ENCODE results near the gene ANTXRL.
"Not testable (repeated sequence)": the region's sequence is repeated elsewhere in the genome, so short reads cannot be mapped to it uniquely, and the experiment has no call there.

Gene ANTXRL

DNA sequence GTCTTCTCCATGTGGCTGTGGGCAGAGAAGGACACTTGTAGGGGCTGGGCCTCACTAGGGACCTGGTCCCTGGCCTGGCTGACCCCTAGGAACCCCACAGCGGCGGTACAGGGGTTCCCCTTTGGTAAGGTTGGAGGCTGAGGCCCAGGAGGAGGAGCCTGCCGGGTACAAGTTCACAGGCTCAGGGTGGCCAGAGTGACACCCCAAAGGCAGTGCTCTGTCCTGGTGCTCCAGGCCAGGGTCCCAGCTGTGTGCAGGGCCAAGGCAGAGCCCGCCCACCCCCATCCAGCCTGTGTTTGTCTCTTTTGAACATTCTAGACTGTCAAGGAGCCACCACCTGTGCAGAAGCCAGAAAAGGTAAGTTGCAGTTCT, 23.3 kb downstream of the ANTXRL start:
- no peak for DNase-seq

DNA sequence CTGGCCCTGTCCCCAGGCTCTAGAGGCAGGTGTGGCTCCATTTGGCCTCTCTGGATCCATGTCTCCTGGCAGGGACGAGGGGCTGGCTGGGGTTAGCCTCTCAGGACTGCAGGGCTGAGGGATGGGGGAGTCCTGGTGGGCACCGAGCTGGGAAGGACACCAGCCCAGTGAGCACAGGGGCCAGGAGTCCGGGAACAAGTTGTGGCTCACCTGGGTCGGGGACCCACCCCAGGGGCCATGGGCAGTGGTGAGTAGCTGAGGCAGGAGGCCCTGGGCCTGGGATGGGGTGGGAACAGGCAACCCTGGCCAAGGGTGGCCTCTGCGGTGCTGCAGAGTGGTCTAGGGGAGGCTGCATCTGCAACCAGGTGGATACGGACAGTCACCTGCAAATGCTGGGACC, 24.1 kb downstream of the ANTXRL start:
- no peak for DNase-seq

DNA sequence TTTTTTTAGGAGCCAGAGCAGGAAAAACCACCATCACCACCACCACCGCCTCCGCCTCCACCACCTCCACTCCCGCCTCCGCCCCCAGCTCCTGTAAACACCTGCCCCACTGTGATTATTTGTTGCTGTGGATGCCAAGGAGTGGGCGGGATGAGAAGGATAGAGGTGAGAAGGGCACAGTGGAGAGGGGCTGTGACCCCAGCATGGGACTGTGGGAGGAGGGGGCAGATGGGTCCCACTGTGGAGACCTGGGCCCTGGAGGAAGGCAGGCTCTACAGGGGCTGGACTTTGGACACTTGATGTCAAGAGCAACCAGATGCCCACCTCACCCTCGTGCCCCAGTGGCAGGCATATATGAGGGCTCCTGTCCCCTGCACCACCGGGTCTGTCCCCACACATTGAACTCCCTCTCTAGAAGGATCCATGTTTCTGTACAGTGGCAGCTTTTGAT, 24.7 kb downstream of the ANTXRL start:
- no peak for DNase-seq

DNA sequence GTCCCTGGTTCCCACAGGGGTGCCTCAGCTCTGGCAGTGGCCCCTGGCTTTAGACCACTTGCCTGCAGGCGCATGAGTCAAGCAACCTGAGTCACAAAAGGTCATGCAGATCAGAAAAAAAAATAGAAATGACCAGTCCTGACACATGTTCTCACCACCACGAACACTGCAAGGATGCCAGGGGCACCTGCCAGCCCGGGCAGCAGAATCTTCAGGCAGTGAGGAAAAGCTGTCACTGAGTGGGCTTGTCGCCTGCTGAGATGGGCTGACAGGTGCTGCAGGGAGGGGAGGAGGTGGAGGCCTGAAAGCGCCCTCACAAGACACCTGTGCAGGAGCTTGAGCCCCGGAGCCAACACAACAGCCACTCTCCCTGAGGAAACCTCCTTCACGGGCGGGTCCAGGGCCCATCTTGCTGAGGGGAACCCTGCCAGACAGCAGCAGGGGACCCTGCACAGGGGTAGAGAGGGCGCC, 25.2 kb downstream of the ANTXRL start:
- DNase-seq: not testable (repeated sequence)

DNA sequence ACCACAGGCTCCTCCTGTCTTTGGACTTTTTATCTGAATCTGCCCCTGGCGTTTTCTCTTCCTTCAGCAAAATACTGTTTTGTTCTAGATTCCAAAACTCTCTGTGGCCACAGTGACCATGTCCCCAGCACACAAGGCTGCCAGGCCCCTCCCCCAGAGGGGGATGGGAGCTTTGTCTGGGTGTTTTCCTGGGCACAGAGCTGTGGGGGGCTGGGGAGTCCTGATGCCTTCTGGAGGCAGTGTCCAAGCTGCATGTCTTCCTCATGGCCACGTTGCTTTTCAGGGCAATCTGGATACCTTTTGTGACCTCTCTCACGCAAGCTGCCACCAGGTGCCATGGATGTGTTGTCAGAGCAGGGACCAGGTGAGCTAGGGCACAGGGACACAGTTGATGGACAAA, 26.2 kb downstream of the ANTXRL start:
- no peak for DNase-seq

DNA sequence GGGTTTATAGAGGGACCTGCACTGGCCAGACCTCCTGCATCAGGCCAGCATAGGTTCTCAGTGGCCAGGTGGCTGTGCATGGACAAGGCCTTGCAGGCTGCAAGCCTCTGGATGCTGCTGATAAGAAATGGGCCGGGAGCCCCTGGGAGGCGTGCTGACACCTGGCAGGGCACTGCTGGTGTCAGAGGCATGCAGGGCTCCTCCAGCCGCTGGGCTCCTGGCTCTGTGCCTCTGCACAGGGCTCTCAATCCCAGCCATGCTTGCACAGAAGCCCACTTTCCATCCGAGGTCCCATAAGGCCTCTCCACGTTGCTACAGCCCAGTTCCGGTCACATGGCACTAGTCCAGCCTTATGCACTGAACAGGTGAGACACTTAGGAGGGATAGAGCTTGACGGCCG, 27.3 kb downstream of the ANTXRL start:
- no peak for DNase-seq

DNA sequence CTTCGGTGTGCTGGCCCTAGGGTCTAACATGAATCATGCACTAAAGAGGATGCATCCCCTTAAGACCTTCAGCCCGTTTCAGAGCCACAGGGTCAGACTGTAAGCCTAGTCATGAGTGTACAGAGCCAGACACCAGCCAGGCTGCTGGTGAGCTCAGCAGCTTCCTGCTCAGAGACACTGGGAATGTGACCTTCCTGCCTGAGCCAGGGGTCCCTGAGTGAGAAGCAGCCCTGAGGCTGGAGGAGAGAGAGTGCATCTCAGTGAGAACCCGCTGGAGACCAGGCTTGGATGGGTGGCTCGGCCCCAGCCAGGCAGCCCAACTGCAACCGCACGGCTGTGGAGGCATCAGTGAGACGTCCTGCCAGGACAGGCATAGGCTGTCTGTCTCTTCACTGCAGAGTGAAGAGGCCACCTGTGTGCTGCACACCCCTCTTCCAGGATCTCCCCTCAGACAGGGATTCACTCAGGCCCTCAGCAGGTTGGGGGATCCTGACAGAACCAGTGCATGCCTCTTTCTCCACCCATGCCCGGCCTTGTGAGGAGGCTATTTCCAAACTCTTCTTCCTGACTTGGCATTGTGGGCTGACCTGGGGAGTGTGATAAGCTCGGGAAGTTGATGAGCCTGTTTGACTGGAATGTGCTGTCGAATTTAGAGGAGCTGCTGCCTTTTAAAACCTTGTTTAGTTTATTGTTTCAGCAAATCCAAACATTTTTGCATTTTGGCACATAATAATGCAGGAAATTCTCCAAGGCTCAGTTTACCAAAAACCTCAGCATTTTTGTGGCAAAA, 28.5 kb downstream of the ANTXRL start:
- not testable (repeated sequence) for DNase-seq

DNA sequence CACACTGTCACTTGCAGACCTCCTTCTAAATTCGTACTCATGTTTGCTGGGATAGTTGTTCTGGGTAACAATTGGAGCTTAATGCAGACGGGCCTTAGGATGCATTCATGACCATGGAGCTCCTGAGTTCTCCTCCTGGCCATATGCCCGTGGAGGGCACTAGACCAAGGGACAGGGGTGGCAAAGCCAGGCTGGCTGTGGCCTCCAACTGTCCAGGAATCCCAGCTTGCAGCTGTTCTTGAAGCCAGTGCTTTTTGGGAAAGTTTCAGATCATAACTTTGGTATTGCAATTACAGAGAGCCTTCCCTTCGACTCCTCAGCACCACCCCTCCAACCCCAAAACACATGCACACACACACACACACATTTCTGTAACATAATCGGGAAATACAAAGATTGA, 30.6 kb downstream of the ANTXRL start:
- no peak for DNase-seq

DNA sequence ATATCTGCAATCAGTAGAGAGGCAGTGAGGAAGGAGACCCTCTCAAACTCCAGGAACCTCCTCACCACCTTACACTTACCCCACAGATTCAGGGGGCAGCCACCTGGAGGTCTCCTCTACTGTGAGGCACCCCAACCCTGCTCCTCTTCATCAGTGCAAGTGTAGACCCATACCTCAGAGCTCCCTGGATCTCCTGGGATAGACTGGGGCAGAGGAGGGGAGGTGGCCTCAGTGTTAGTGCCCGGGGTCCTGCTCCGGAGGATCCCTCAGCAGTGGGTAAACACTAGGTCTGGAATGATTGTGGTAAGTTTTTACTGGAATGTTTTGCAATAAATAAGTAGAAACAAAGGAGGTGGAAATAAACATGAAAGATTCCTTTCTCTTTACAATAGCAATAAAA, 31.1 kb downstream of the ANTXRL start:
- DNase-seq: no peak

DNA sequence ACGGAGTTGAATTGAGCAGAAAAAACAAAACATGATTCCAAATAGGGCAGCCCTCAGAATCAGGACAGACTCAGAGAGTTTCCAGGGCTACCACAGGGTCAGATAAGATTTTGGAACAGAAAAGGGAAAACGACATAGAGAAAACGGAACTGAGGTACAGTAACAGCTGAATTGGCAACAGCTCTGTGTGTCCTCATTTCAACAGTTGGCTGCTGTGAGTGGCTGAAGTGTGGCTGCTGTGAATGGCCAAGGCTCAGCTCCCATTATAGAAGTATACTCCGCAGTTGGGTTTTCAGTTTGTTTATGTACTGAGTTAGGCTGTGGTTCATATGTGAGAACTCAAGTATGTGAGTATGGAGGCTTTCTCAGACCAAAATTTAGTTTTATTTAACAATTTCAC, 32.0 kb downstream of the ANTXRL start:
- no peak for DNase-seq

DNA sequence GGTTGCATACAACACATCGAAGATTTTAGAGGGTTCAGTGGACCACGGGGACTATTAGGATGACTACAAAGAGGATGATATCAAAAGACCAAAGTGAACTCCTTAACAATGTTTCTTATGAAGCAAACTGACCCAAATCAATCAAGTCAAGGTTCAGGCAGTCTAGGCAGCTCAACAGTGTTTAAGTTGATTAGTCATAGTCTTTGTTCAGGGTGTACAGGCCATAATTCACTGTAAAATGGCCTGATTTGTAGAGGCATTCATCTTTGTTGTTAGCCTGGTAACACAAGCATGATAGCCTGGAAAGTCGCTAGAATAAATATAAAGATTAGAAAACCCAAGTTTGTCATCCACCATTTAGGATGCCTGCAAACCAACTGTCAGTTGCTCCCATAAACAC, 32.6 kb downstream of the ANTXRL start:
- DNase-seq: no peak

DNA sequence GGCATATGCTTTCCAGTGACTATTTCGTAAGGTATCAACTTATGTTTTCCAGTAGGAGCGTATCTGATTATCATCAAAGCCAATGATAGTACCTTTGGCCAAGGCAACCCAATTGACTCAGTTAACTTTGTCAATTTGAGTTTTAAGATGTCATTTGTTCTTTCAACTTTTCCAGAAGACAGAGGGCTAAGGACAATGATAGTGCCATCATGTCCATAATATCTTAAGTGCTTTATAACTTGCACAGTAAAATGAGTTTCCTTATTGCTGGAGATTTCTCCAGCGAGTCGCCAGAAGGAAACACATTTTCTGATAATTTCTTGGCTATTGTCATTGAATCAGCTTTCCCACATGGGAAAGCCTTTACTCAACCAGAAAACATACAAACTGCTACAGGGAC, 35.0 kb downstream of the ANTXRL start:
- DNase-seq: no peak

DNA sequence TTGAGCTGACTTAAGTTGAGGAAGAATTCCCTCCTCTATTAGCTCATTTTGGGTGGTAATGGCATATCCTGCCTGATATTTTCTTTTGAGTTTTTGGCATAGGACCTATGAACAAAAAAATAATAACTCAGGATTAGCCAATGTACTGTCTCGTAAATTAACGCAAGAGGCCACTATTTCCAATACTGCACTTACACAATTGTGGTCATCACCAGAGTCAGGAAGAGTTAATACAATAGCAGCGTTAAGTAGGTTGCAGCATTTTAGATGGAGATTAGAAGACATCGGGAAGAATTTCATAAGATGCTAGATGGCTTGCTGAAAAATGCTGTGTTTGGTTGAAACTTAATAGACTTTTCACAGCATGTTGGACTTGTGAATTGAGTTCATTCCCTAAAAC, 36.4 kb downstream of the ANTXRL start:
- no peak for DNase-seq

DNA sequence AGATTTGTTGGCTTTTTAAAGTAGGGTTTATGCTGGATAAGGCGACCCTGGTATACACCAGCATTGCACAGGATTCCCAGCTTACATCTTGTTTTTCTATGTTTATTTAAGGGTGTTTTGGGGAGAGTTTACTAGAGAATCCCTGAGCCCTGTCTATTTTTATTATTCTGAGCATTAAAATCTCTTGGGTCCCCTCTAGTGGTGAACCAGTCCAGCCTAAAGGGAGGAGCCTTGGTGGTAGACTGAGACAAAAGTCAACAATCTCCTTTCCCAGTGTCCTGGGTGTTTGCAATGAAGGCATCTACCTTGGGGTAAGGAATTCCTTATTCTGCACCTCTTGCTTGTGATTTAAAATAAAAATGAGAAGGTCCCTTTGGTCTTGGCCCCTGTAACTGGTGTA, 38.2 kb downstream of the ANTXRL start:
- DNase-seq: no peak

DNA sequence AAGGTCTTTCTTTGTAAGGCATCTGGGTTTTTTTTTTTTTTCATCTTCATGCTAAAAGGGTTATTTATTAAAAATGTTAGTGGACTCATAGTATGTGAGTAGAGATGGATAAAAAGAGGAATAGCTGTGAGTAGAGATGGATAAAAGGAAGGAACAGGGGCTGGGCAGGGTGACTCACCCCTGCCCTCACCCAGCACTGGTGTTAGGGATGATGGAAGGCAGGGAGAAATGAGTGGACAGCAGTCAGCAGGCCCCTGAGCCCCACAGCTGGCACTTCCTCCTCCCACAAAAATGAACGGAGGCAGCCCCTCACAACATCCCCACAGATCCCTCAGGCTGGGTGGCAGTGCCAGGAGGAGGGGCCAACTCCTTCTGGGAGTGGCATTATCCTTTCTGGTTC, 39.3 kb downstream of the ANTXRL start:
- no peak for DNase-seq

DNA sequence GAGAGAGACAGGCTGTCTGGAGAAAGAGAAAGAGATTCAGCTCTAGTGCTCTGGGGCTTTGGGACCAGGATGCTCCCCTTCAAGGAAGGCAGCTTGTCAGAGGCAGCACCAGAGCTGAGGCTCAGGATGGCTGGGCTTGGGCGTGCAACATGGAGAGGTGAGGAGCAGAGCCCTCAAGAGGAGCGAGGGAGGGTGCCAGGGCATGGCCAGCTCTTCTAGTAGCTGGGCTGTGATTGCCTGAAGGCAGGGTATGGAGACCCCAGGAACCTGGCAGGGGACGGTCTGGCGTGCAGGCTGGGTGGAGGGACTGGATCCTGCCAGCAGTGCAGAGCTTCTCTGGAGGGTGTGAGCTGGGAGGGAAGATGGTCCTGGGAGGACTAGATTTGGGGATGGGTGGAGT, 40.2 kb downstream of the ANTXRL start:
- no peak for DNase-seq

DNA sequence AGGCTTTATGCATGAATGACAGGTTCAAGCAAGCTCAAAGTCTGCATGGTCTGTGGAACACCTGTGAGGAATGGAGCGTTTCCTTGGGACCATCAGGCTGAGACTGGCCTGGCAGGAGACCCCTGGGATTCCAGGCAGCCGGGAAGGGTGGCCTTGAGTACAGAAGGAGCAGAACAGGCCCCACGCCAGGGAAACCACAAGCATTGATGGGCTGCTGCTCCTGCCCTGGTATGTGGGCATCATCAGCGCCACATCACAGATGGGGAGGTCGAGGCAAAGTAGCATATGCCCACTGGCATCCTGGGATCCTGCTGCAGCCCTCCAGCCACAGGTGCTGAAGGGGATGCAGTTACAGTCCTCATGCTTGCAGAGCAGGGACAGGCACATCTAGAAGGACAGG, 40.9 kb downstream of the ANTXRL start:
- DNase-seq: no peak

DNA sequence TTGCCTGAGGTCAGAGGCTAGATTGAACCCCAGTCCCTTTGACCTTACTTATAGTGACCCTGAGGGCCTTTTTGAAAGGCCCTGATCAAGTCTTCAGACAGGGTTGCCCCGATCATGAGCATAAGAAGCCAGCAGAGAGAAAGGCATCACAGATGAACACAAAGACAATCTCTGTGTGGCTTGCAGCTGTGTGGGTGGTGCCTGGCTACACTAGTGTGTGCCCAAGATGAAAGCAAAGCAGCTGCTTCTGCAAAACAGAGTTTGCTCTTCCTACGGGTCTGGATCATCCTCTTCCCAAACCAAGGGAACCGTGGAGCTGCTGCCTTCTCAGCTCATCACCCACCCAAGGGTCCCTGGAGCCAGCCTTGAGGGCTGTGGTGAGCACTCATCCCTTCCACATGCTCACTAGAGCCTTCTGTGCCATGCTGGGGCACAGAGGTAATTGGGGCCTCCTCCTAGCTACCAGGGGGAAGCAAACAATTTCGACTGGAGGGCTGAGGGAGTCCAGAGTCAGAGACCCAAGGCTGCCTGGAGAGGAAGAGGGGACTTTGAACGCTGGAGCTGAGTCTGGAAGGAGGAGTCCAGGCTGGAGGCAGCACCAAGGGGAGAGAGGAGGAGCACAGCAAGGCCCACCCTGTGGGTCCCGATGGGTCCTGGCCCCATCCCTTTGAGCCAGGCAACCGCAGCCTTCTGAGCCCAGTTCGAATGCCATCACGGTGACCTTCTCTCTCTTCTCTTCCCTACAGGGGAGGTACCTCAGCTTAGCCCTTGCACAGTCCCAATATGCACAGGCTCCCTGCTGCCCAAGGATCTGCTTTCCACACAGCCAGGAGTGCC, 42.3 kb downstream of the ANTXRL start:
- peak; percentile 38 for DNase-seq

DNA sequence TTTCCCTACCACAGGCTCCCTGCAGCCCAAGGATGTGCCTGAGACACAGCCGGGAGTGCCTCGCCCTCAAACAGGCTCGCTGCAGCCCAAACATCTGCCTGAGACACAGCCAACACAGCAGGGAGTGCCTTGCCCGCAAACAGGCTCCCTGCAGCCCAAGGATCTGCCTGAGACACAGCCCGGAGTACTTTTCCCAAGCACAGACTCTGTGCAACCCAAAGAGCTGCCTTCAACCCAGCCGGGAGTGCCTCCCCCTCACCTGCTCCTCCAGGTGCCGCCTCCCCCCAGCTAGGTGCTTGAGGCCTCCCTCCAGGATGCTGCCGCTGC, 42.9 kb downstream of the ANTXRL start:
- no peak for DNase-seq

DNA sequence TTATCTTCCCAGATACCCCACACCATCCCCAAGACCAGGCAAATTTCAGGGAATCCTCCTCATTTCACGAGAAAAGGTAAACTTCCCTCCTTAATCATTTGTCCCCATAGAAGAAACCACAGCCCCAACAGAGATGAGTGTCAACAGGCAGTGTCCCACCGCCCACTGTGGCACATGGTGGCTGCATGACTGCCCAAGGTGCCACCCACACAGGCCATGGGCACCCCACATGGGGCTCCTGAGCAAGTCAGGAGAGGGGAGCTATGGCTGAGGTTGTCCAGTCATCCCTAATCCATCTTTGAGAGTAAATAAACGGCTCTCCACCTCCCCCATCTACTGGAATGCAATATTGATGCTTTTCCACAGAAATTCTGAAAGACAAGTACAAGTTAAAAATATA, 44.1 kb downstream of the ANTXRL start:
- peak; percentile 21 for DNase-seq

DNA sequence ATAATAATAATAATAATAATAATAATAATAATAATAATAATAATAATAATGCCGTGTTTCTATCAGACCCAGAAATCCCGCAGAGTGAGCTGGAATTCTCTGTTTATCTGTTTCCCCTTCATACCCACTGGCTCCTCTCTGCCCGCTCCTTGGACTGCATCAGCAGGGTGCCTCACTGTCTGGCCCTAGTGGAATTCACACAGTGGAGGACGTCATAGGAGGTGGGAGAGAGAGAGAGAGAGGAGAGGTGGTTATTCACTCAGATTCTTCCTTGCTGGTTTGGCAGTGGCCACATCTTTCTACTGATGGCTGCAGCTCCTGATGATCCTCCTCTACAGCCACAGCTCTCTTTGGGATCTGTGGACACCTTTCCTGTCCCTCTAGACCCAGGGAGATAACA, 78.7 kb downstream of the ANTXRL start:
- not testable (repeated sequence) for DNase-seq

DNA sequence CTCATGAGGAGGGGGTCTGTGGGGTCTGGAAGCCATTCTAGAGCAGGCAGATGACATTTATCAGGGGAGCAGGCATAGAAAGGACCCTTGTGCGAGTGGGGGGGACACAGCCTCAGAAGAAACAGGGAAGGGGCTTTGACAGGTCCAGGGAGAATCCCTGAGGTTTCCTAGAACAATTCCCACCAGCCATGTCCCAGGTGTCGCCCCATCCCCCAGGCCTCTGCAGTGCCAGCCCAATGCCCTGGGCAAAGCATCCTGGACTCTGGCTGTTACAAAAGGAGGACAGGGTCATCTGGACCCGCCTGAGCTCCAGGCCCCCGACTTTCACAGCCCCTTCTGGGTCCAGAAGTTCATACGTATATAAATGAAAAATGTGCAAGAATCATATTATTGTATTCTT, 80.4 kb downstream of the ANTXRL start:
- DNase-seq: not testable (repeated sequence)

DNA sequence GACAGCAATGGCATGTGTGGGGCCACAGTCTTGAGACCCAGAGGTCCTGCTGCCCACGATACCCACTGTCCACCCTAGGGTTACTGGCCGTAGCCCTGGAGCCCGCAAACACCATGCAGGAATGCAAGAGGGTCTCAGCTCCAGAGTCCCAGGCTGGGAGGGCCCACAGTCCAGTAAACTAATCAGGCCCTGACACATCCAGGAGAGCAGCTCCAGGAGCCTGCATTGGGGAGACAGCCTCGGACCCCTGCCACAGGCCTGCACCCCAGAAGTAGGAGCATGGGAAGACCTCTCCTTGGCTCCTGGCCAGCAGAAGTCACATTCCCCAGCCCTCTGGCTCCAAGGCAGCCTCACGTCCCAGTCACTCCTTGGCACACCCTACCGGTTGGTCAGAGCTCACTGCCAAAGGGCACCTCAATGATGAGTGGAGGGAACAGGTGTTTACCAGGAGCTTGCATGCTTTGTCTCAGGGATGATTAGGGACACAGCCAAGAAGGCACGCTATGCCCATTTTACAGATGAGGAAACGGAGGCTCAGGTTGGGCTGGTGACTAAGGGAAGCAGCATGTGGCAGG, 81.0 kb downstream of the ANTXRL start:
- not testable (repeated sequence) for DNase-seq

DNA sequence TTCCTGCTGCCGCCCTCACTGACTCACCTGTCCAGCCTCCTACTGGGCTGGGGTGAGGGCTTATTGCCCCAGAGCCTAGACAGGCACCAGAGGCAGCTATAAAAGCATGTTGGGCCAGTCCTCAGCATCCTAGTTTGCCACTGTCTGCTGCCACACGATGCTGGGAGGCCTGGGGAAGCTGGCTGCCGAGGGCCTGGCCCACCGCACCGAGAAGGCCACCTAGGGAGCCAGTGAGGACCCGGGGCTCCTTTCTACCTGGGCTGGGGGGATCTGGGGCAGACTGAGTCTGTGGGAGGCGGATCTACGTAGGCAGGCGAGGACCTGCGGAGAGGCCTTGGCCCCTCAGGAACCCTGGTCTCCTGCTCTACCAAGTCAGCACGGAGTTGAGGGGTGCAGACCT, 82.2 kb downstream of the ANTXRL start:
- not testable (repeated sequence) for DNase-seq

Data from right forelimb (tissue), 1 donor.